ENCODE measurements around the gene AGAP9.
"Not testable (repeated sequence)": the region's sequence is repeated elsewhere in the genome, so short reads cannot be mapped to it uniquely, and the experiment has no call there.

The AGAP9 gene

GRCh38 chr10:47523475-47523874, at the start of gene AGAP9:
Gene AGAP9 (minus strand): TSS chr10:47523638. CDS start chr10:47523526, 112 bp downstream.
- not testable (repeated sequence) for DNase-seq

GRCh38 chr10:47571138-47571912, 47.9 kb upstream of the AGAP9 start:
- not testable (repeated sequence) for DNase-seq

GRCh38 chr10:47566757-47567156, 43.3 kb upstream of the AGAP9 start:
- DNase-seq: not testable (repeated sequence)

- not testable (repeated sequence) for DNase-seq
Measured at GRCh38 chr10:47566108-47566699, 42.8 kb upstream of the AGAP9 start.

- DNase-seq: not testable (repeated sequence)
Measured at GRCh38 chr10:47565517-47565920, 42.1 kb upstream of the AGAP9 start.

- not testable (repeated sequence) for DNase-seq
Measured at GRCh38 chr10:47564953-47565352, 41.5 kb upstream of the AGAP9 start.

- not testable (repeated sequence) for DNase-seq
Measured at GRCh38 chr10:47564318-47564717, 40.9 kb upstream of the AGAP9 start.

- DNase-seq: not testable (repeated sequence)
Measured at GRCh38 chr10:47560452-47560851, 37.0 kb upstream of the AGAP9 start.

- DNase-seq: not testable (repeated sequence)
Measured at GRCh38 chr10:47559718-47560308, 36.4 kb upstream of the AGAP9 start.

- not testable (repeated sequence) for DNase-seq
Measured at GRCh38 chr10:47558109-47558508, 34.7 kb upstream of the AGAP9 start.

GRCh38 chr10:47557616-47558015, 34.2 kb upstream of the AGAP9 start:
- not testable (repeated sequence) for DNase-seq

GRCh38 chr10:47555334-47555733, 31.9 kb upstream of the AGAP9 start:
- not testable (repeated sequence) for DNase-seq

GRCh38 chr10:47554552-47554951, 31.1 kb upstream of the AGAP9 start:
- DNase-seq: not testable (repeated sequence)

- DNase-seq: not testable (repeated sequence)
Measured at GRCh38 chr10:47553860-47554247, 30.4 kb upstream of the AGAP9 start.

- peak; percentile 69 for DNase-seq
Measured at GRCh38 chr10:47553214-47553859, 29.9 kb upstream of the AGAP9 start.

GRCh38 chr10:47552719-47553118, 29.3 kb upstream of the AGAP9 start:
- not testable (repeated sequence) for DNase-seq

- DNase-seq: not testable (repeated sequence)
Measured at GRCh38 chr10:47547286-47547685, 23.8 kb upstream of the AGAP9 start.

GRCh38 chr10:47536430-47536829, 13.0 kb upstream of the AGAP9 start:
- DNase-seq: not testable (repeated sequence)

GRCh38 chr10:47502313-47502712, 21.1 kb downstream of the AGAP9 start:
- not testable (repeated sequence) for DNase-seq

GRCh38 chr10:47494226-47494625, 29.2 kb downstream of the AGAP9 start:
- not testable (repeated sequence) for DNase-seq

GRCh38 chr10:47491600-47491999, 31.8 kb downstream of the AGAP9 start, which contains the start of gene FAM25G:
Gene FAM25G (minus strand): TSS chr10:47491700. CDS start chr10:47491674, 26 bp downstream.
- not testable (repeated sequence) for DNase-seq

- not testable (repeated sequence) for DNase-seq
Measured at GRCh38 chr10:47489630-47490029, 33.8 kb downstream of the AGAP9 start.

GRCh38 chr10:47485943-47486342, 37.5 kb downstream of the AGAP9 start:
- not testable (repeated sequence) for DNase-seq

Data from activated effector memory CD4-positive, alpha-beta T cell treated with Interleukin-2 at 50 U/mL for 16 hours (primary cell).